Measurements from ENCODE around the gene GNA14. TPM values are rescaled to one million over a fixed set of nuclear protein-coding genes. Genes with fewer than 3 reads are reported as not detected.

Gene GNA14
- total RNA-seq, 1 experiment from 2014 or later = 0.25 TPM

DNA sequence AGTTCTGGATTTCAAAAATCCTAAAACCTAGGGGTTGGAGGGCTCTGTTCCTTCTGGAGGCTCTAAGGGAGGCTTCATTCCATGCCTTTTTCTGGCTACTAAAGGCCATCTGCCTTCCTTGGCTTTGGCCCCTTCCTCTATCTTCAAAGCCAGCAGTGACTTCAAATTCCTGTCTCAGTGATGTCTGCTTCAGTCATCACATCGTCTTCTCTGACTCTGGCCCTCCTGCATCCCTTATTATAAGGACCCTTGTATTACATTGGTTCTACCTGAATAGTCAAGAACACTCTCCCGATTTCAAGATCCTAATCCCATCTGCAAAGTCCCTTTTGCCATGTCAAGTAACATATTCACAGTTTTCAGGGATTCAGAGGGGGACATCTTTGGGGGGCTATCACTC, 60.3 kb downstream of the GNA14 start:
- DNase-seq (ENCODE audit: low read depth, low spot score) (no peak), ATAC-seq (no peak)
- peak overlapping the region; percentile 14; the same call in 1 of the 2 replicates for H3K4me2 ChIP-seq (ENCODE audit: low read length)
- H4K20me1 ChIP-seq (ENCODE audit: insufficient read depth) = no peaks in the 10 kb centered on the region
- no peak overlapping the region for H2AFZ ChIP-seq (ENCODE audit: low read depth, low read length, poor library complexity, severe bottlenecking)
- H3K4me3 ChIP-seq (replicated peaks in 1 of 2; ENCODE audit: low read depth in 1 of 2, low read length in 2 of 2) = no peak overlapping the region
- no peaks in the 10 kb centered on the region for H3K79me2 ChIP-seq (ENCODE audit: insufficient read depth, low read length)
- intact Hi-C loops (cut with micrococcal nuclease) = no loop called here
- H3K9me2 ChIP-seq (ENCODE audit: insufficient read depth) = no peaks in the 10 kb centered on the region
- ChIA-PET POLR2A (no interaction called here), RAD21 (ENCODE audit: low non-redundant PET in 1 of 2, low total read pairs in 2 of 2, uncharacterized antibody in 2 of 2, unreplicated experiment in 2 of 2) (no interaction called here), CTCF (no interaction called here)
- peaks cover 3 to 18% of the 10 kb centered on the region in 2 experiments for H3K4me1 ChIP-seq (ENCODE audit: control insufficient read depth in 1 of 2, insufficient read depth in 2 of 2, low read length in 2 of 2)
- no peaks in the 10 kb centered on the region for H3K9me3 ChIP-seq (ENCODE audit: control insufficient read depth in 1 of 2, insufficient read depth in 1 of 2, low read depth in 1 of 2, low read length in 2 of 2)
- H3K36me3 ChIP-seq (ENCODE audit: control insufficient read depth in 1 of 2, insufficient read depth in 2 of 2, low read length in 2 of 2) = no peaks in the 10 kb centered on the region
- H3K9ac ChIP-seq (ENCODE audit: low read length) = no peak overlapping the region
- no peak overlapping the region for H3K27ac ChIP-seq (ENCODE audit: low read depth, low read length)
- TF ChIP-seq, protein P1, sequence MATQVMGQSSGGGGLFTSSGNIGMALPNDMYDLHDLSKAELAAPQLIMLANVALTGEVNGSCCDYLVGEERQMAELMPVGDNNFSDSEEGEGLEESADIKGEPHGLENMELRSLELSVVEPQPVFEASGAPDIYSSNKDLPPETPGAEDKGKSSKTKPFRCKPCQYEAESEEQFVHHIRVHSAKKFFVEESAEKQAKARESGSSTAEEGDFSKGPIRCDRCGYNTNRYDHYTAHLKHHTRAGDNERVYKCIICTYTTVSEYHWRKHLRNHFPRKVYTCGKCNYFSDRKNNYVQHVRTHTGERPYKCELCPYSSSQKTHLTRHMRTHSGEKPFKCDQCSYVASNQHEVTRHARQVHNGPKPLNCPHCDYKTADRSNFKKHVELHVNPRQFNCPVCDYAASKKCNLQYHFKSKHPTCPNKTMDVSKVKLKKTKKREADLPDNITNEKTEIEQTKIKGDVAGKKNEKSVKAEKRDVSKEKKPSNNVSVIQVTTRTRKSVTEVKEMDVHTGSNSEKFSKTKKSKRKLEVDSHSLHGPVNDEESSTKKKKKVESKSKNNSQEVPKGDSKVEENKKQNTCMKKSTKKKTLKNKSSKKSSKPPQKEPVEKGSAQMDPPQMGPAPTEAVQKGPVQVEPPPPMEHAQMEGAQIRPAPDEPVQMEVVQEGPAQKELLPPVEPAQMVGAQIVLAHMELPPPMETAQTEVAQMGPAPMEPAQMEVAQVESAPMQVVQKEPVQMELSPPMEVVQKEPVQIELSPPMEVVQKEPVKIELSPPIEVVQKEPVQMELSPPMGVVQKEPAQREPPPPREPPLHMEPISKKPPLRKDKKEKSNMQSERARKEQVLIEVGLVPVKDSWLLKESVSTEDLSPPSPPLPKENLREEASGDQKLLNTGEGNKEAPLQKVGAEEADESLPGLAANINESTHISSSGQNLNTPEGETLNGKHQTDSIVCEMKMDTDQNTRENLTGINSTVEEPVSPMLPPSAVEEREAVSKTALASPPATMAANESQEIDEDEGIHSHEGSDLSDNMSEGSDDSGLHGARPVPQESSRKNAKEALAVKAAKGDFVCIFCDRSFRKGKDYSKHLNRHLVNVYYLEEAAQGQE (IDR thresholded peaks at IDR 0.05; ENCODE audit: low read depth) = no peak
- TF ChIP-seq JUND (IDR thresholded peaks at IDR 0.05) (no peak), EZH2 (IDR thresholded peaks at IDR 0.05) (no peak), EZH2phosphoT487 (IDR thresholded peaks at IDR 0.05; ENCODE audit: borderline replicate concordance) (no peak), CEBPB (IDR thresholded peaks at IDR 0.05; ENCODE audit: low read depth) (no peak), SIN3A (IDR thresholded peaks at IDR 0.05; ENCODE audit: low read depth) (no peak), TCF7L2 (IDR thresholded peaks at IDR 0.05; ENCODE audit: borderline replicate concordance, extremely low read depth, insufficient read depth, insufficient read length) (no peak), CBX3 (IDR thresholded peaks at IDR 0.05; ENCODE audit: low read depth) (no peak), YY1 (IDR thresholded peaks at IDR 0.05; ENCODE audit: extremely low read depth, insufficient replicate concordance, low read depth, low read length) (no peak), ZNF274 (IDR thresholded peaks at IDR 0.05; ENCODE audit: low read depth, low read length) (no peak), POLR2A (IDR thresholded peaks at IDR 0.05; ENCODE audit: borderline replicate concordance, extremely low read depth, insufficient read depth, insufficient read length) (no peak), FOSL1 (IDR thresholded peaks at IDR 0.05; ENCODE audit: low read depth) (no peak), SRF (IDR thresholded peaks at IDR 0.05; ENCODE audit: low read depth) (no peak), ELF1 (IDR thresholded peaks at IDR 0.05; ENCODE audit: borderline replicate concordance, low read depth) (no peak), EGR1 (IDR thresholded peaks at IDR 0.05; ENCODE audit: low read depth) (no peak), POLR2AphosphoS5 (IDR thresholded peaks at IDR 0.05; ENCODE audit: low read depth, low read length) (no peak)
- TF ChIP-seq, protein P2, sequence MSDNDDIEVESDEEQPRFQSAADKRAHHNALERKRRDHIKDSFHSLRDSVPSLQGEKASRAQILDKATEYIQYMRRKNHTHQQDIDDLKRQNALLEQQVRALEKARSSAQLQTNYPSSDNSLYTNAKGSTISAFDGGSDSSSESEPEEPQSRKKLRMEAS (IDR thresholded peaks at IDR 0.05) = no peak
- TF ChIP-seq, protein P3, sequence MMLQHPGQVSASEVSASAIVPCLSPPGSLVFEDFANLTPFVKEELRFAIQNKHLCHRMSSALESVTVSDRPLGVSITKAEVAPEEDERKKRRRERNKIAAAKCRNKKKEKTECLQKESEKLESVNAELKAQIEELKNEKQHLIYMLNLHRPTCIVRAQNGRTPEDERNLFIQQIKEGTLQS (IDR thresholded peaks at IDR 0.05) = no peak
- TF ChIP-seq, protein P4, sequence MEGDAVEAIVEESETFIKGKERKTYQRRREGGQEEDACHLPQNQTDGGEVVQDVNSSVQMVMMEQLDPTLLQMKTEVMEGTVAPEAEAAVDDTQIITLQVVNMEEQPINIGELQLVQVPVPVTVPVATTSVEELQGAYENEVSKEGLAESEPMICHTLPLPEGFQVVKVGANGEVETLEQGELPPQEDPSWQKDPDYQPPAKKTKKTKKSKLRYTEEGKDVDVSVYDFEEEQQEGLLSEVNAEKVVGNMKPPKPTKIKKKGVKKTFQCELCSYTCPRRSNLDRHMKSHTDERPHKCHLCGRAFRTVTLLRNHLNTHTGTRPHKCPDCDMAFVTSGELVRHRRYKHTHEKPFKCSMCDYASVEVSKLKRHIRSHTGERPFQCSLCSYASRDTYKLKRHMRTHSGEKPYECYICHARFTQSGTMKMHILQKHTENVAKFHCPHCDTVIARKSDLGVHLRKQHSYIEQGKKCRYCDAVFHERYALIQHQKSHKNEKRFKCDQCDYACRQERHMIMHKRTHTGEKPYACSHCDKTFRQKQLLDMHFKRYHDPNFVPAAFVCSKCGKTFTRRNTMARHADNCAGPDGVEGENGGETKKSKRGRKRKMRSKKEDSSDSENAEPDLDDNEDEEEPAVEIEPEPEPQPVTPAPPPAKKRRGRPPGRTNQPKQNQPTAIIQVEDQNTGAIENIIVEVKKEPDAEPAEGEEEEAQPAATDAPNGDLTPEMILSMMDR (IDR thresholded peaks at IDR 0.05 in 2 of 3, conservative IDR thresholded peaks at IDR 0.05 in 1 of 3; ENCODE audit: borderline replicate concordance in 1 of 3, insufficient read depth in 1 of 3, low read depth in 2 of 3, low read length in 2 of 3) = no peak
- TF ChIP-seq, protein P5, sequence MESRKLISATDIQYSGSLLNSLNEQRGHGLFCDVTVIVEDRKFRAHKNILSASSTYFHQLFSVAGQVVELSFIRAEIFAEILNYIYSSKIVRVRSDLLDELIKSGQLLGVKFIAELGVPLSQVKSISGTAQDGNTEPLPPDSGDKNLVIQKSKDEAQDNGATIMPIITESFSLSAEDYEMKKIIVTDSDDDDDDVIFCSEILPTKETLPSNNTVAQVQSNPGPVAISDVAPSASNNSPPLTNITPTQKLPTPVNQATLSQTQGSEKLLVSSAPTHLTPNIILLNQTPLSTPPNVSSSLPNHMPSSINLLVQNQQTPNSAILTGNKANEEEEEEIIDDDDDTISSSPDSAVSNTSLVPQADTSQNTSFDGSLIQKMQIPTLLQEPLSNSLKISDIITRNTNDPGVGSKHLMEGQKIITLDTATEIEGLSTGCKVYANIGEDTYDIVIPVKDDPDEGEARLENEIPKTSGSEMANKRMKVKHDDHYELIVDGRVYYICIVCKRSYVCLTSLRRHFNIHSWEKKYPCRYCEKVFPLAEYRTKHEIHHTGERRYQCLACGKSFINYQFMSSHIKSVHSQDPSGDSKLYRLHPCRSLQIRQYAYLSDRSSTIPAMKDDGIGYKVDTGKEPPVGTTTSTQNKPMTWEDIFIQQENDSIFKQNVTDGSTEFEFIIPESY (IDR thresholded peaks at IDR 0.05; ENCODE audit: extremely low read depth, insufficient replicate concordance, low read length) = no peak
- BruUV-seq (replicated peaks) = no TSS peak
- peaks cover 13% of the 10 kb centered on the region for H3K27me3 ChIP-seq (ENCODE audit: insufficient read depth, low read length)
